Diencephalon (tissue), 1 donor: ENCODE data around the gene NT5DC2. TPM values are rescaled to one million over a fixed set of nuclear protein-coding genes. Genes with fewer than 3 reads are reported as not detected.

ENCODE experiments used
- small RNA-seq: library from RNA; depleted of rRNA; stranded (forward); fragments of <200 nt; gene quantifications from one replicate; pipeline ENCODE3, GENCODE V24; 2014
- total RNA-seq: library from RNA; depleted of rRNA; stranded (reverse); fragments of >200 nt; gene quantifications from one replicate; pipeline ENCODE4 v1.2.3, GENCODE V29; 2014

The NT5DC2 gene
- total RNA-seq: 55.4 TPM

GRCh38 chr3:52533623-52534280, at the start of gene NT5DC2:
NT5DC2 (minus strand) TSS chr3:52533857; CDS start chr3:52533737, 120 bp downstream.

GRCh38 chr3:52536369-52537164, 2.9 kb upstream of the NT5DC2 start, which contains the start of gene UQCC5:
UQCC5 (plus strand) TSS chr3:52536605; CDS start chr3:52536756, 151 bp downstream.

GRCh38 chr3:52494886-52495495, 38.7 kb downstream of the NT5DC2 start, which contains the start of gene STAB1:
STAB1 (plus strand) TSS chr3:52495338; CDS start chr3:52495414, 76 bp downstream.

Small RNA genes lying within 50 kb of the gene (small RNA-seq; reads per million reads assigned to genes)
- gene RNU6-856P (not detected), gene RNU6ATAC16P (not detected)

Other genes with a start within 250 kb of the NT5DC2 start
- 2.3 TPM for gene GLYCTK, start 246.0 kb downstream of the NT5DC2 start, total RNA-seq
- 2.5 TPM for gene DNAH1, start 217.5 kb downstream of the NT5DC2 start, total RNA-seq
- 81.2 TPM for gene BAP1, start 123.8 kb downstream of the NT5DC2 start, total RNA-seq
- gene PHF7, start 123.2 kb downstream of the NT5DC2 start, total RNA-seq: 6.9 TPM
- gene SEMA3G, start 88.8 kb downstream of the NT5DC2 start, total RNA-seq: 4.4 TPM
- gene TNNC1, start 79.8 kb downstream of the NT5DC2 start, total RNA-seq: not detected
- 103 TPM for gene NISCH, start 78.3 kb downstream of the NT5DC2 start, total RNA-seq
- 16.8 TPM for gene STAB1, start 38.5 kb downstream of the NT5DC2 start, total RNA-seq
- gene UQCC5, start 2.7 kb upstream of the NT5DC2 start, total RNA-seq: 4.6 TPM
- gene PBRM1, start 152.1 kb upstream of the NT5DC2 start, total RNA-seq: 171 TPM
- gene GNL3, start 152.2 kb upstream of the NT5DC2 start, total RNA-seq: 53.3 TPM
- 74.3 TPM for gene GLT8D1, start 171.9 kb upstream of the NT5DC2 start, total RNA-seq
- 62.5 TPM for gene SPCS1, start 172.2 kb upstream of the NT5DC2 start, total RNA-seq
- gene NEK4, start 237.1 kb upstream of the NT5DC2 start, total RNA-seq: 55.1 TPM
- not detected for gene ITIH1, start 243.7 kb upstream of the NT5DC2 start, total RNA-seq